ENCODE results near the gene REV1.
A peak's percentile ranks its signal among the peaks of the same experiment; 100 is the strongest.

Gene REV1

DNA sequence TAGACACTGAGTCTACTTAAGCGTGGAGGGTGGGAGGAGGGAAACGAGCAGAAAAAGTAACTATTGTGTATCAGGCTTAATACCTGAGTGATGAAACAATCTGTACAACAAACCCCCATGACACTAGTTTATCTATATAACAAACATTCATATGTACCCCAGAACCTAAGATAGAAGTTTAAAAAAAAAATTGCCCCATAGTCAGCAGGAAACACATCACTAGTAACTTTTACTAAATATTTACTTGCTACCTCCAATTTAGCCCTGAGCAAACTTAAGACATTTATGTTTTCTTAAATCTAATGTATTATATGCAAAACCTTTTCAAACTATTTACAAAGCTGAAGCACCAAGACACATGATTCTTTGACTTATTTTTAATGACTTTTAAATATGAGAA, 5.6 kb downstream of the REV1 start:
- TF ChIP-seq POLR2A (IDR thresholded peaks at IDR 0.05; ENCODE audit: extremely low read depth, insufficient read length) (no peak), MYC (IDR thresholded peaks at IDR 0.05; ENCODE audit: low read depth, low read length) (no peak)
- TF ChIP-seq, protein P1, sequence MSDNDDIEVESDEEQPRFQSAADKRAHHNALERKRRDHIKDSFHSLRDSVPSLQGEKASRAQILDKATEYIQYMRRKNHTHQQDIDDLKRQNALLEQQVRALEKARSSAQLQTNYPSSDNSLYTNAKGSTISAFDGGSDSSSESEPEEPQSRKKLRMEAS (IDR thresholded peaks at IDR 0.05; ENCODE audit: low read depth, low read length), result no peak
- TF ChIP-seq, protein P2, sequence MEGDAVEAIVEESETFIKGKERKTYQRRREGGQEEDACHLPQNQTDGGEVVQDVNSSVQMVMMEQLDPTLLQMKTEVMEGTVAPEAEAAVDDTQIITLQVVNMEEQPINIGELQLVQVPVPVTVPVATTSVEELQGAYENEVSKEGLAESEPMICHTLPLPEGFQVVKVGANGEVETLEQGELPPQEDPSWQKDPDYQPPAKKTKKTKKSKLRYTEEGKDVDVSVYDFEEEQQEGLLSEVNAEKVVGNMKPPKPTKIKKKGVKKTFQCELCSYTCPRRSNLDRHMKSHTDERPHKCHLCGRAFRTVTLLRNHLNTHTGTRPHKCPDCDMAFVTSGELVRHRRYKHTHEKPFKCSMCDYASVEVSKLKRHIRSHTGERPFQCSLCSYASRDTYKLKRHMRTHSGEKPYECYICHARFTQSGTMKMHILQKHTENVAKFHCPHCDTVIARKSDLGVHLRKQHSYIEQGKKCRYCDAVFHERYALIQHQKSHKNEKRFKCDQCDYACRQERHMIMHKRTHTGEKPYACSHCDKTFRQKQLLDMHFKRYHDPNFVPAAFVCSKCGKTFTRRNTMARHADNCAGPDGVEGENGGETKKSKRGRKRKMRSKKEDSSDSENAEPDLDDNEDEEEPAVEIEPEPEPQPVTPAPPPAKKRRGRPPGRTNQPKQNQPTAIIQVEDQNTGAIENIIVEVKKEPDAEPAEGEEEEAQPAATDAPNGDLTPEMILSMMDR (IDR thresholded peaks at IDR 0.05; ENCODE audit: low read depth, low read length), result no peak
- H3K4me3 ChIP-seq (ENCODE audit: low read depth, low read length), result no peak overlapping the region
- DNase-seq (ENCODE audit: low read depth), result no peak

DNA sequence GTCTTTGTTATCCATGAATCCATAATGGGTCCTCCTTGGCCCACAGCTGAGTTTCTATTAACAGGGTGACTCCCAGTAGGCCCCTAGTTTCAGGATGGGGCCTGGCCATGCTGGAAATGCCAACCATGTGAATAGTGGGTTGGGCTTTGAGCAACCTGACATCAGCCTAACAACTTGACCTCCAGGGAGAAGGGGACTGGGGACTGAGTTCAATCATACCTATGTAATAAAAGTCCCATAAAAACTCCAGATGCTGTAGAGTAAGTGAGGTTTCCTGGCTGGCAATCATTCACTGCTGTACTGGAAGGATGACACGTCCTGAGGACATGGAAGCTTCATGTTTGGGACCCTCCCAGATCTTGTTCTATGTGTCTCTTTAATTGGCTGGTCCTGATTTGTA, 7.9 kb downstream of the REV1 start:
- DNase-seq (ENCODE audit: low read depth), result peak; percentile 38
- no peak overlapping the region for H3K4me3 ChIP-seq (ENCODE audit: low read depth, low read length)
- TF ChIP-seq, protein P2 (IDR thresholded peaks at IDR 0.05; ENCODE audit: low read depth, low read length), result no peak
- TF ChIP-seq MYC (IDR thresholded peaks at IDR 0.05; ENCODE audit: low read depth, low read length) (no peak), POLR2A (IDR thresholded peaks at IDR 0.05; ENCODE audit: extremely low read depth, insufficient read length) (no peak)
- TF ChIP-seq, protein P1 (IDR thresholded peaks at IDR 0.05; ENCODE audit: low read depth, low read length), result no peak

DNA sequence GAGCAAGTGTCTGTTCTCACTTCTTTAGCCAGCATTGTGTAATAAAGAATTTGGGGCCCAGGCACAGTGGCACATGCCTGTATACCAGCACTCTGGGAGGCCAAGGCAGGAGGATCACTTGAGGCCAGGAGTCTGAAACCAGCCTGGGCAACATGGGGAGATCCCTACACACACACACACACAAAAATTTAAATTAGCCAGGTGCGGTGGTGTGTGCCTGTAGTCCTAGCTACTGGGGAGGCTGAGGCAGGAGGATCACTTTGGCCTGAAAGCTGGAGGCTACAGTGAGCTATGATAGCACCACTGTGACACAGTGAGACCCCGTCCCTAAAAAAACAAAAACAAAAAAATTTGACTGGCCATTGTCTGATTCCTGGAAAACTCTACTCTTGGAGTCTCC, 8.3 kb downstream of the REV1 start:
- DNase-seq (ENCODE audit: low read depth), result peak; percentile 32
- TF ChIP-seq, protein P2 (IDR thresholded peaks at IDR 0.05; ENCODE audit: low read depth, low read length), result no peak
- TF ChIP-seq, protein P1 (IDR thresholded peaks at IDR 0.05; ENCODE audit: low read depth, low read length), result no peak
- TF ChIP-seq POLR2A (IDR thresholded peaks at IDR 0.05; ENCODE audit: extremely low read depth, insufficient read length) (no peak), MYC (IDR thresholded peaks at IDR 0.05; ENCODE audit: low read depth, low read length) (no peak)
- H3K4me3 ChIP-seq (ENCODE audit: low read depth, low read length), result no peak overlapping the region

DNA sequence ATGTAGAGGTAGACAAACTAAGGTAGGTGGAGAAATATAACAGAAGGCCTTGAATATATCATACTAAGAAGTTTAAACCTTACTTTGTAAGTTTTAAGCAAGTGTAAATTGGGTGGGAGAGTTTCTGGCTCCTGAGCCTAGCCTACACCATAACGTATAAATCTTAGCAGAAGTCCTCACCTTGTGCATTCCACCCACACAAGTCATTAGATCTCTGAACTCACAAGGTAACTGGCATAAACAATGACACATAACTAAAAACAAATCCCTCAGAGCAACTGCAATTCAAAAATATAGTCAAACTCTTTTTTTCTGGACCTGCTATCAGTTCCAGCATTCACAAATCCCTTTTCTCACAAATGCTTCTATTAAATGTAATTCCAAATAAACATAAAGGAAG, 9.4 kb downstream of the REV1 start:
- no peak overlapping the region for H3K4me3 ChIP-seq (ENCODE audit: low read depth, low read length)
- TF ChIP-seq, protein P2 (IDR thresholded peaks at IDR 0.05; ENCODE audit: low read depth, low read length), result no peak
- TF ChIP-seq, protein P1 (IDR thresholded peaks at IDR 0.05; ENCODE audit: low read depth, low read length), result no peak
- TF ChIP-seq POLR2A (IDR thresholded peaks at IDR 0.05; ENCODE audit: extremely low read depth, insufficient read length), result no peak
- no peak for TF ChIP-seq MYC (IDR thresholded peaks at IDR 0.05; ENCODE audit: low read depth, low read length)
- DNase-seq (ENCODE audit: low read depth), result no peak

DNA sequence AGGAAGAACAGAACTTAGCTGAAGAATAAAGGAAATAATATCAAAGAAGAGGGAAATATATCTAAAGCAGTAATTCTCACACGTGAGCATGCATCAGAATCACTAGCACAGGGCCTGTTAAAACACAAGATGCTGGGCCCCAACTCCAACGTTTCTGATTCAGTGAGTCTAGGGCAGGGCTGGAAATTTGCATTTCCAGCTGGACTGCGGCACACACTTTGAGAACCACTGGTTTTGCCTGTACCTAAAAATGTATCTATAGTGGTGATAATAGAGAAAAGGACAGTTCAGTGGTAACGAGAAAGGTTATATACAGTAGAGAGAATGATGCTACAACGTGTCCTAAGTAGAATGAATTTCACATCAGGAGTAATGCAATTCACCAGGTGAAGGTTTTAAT, 11.2 kb downstream of the REV1 start:
- DNase-seq (ENCODE audit: low read depth), result no peak
- TF ChIP-seq MYC (IDR thresholded peaks at IDR 0.05; ENCODE audit: low read depth, low read length) (no peak), POLR2A (IDR thresholded peaks at IDR 0.05; ENCODE audit: extremely low read depth, insufficient read length) (no peak)
- TF ChIP-seq, protein P1 (IDR thresholded peaks at IDR 0.05; ENCODE audit: low read depth, low read length), result no peak
- TF ChIP-seq, protein P2 (IDR thresholded peaks at IDR 0.05; ENCODE audit: low read depth, low read length), result no peak
- H3K4me3 ChIP-seq (ENCODE audit: low read depth, low read length), result no peak overlapping the region

DNA sequence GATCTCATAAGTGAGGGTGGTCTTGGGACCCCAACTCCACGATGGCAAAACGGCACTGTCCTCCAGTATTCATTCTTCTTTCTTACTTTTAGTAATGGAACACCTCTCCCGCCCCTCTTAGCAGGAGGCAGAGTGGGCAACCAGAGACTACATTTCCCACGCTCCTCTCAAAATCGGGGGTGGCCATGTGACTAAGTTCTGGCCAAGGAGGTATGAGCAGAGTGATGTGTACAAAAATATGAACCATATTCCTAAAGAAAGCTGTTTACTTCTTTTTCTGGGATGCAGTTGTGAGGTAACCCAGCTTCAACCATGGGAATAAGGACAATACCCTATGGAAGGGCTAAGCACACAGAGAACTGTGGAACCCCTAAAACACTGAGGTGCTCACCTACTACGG, 12.8 kb downstream of the REV1 start:
- no peak for DNase-seq (ENCODE audit: low read depth)
- no peak overlapping the region for H3K4me3 ChIP-seq (ENCODE audit: low read depth, low read length)
- TF ChIP-seq MYC (IDR thresholded peaks at IDR 0.05; ENCODE audit: low read depth, low read length), result no peak
- TF ChIP-seq, protein P2 (IDR thresholded peaks at IDR 0.05; ENCODE audit: low read depth, low read length), result no peak
- TF ChIP-seq POLR2A (IDR thresholded peaks at IDR 0.05; ENCODE audit: extremely low read depth, insufficient read length), result no peak
- TF ChIP-seq, protein P1 (IDR thresholded peaks at IDR 0.05; ENCODE audit: low read depth, low read length), result no peak
